Upper lobe of right lung (tissue), 1 donor: ENCODE measurements around the gene RPL3. TPM values are rescaled to one million over a fixed set of nuclear protein-coding genes. Genes with fewer than 3 reads are reported as not detected.

Experiments
- ATAC-seq: fragments of 200-7000 bp; cut with Tn5 transposase; one replicate; pipeline ENCODE4 v1.9.1; 2020; ENCODE audit warnings: mild to moderate bottlenecking, moderate library complexity
- DNase-seq: peaks from one replicate; pipeline ENCODE4 v3.0.0-alpha.2; 2020
- H3K27ac ChIP-seq: fragments of 200-600 bp; one replicate; pipeline ENCODE4 v1.8.0; 2022
- H3K27me3 ChIP-seq: fragments of 200-600 bp; one replicate; pipeline ENCODE4 v1.8.0; 2022; ENCODE audit warnings: mild to moderate bottlenecking
- H3K36me3 ChIP-seq: fragments of 200-600 bp; one replicate; pipeline ENCODE4 v1.8.0; 2022
- H3K4me1 ChIP-seq: fragments of 200-600 bp; one replicate; pipeline ENCODE4 v1.8.0; 2022
- H3K4me3 ChIP-seq: fragments of 200-600 bp; one replicate; pipeline ENCODE4 v1.8.0; 2022; ENCODE audit warnings: mild to moderate bottlenecking
- H3K9me3 ChIP-seq: fragments of 200-600 bp; one replicate; pipeline ENCODE4 v1.8.0; 2022
- intact Hi-C: fragments of 100-400 bp; cut with DNase I; formaldehyde crosslinking; loops from one replicate; pipeline ENCODE4 v1.11.0; 2022
- total RNA-seq: library from RNA; stranded (reverse); fragmentation: NEBNext Ultra II Directional; extraction: Animal tissue kit (Norgen Biotek cat#: 25700); gene quantifications from one replicate; pipeline ENCODE4 v1.2.1, GENCODE V29; 2021
- TF ChIP-seq, protein P1 (sequence below): fragments of 200-600 bp; IDR thresholded peaks from one replicate; pipeline ENCODE4 v1.8.0; 2022; ENCODE audit warnings: antibody characterized with exemption
- donor health status: DM: no; HTN: yes; CAD: no; lungs with severe emphysema.

The RPL3 gene
- total RNA-seq, 1 donor from 2014 or later: 1,573 TPM

DNA sequence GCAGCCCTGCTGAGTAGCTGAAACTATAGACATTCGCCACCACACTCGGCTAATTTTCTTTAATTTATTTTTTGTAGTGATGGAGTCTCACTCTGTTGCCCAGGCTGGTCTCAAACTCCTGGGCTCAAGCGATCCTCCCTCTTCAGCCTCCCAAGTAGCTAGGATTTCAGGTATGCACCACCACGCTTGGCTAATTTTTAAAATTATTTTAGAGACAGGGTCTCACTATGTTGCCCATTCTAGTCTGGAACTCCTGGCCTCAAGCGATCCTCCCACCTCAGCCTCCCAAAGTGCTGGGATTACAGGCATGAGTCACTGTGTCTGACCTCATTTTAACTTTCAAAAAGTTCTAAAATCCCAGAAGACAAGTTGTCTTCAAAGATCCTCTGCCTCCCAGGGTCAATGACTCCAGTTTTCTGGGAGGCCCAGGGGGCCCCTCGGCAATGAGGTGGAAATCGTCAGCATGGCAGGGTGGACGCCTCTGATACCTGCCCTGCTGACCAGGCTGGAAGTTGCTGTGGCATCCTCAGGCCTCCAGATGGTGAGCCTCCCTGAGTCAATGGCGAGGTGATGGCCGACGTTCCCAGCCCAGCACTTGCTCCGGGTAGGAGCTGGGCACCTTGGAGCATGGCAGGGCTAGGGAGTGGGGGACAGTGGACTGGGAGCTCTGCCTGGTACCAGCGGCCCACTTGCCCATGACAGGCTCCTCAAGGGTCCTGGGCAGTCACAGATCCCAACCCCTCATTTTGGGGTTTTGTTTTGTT is 31.1 kb downstream of the RPL3 start:
- TF ChIP-seq, protein P1, sequence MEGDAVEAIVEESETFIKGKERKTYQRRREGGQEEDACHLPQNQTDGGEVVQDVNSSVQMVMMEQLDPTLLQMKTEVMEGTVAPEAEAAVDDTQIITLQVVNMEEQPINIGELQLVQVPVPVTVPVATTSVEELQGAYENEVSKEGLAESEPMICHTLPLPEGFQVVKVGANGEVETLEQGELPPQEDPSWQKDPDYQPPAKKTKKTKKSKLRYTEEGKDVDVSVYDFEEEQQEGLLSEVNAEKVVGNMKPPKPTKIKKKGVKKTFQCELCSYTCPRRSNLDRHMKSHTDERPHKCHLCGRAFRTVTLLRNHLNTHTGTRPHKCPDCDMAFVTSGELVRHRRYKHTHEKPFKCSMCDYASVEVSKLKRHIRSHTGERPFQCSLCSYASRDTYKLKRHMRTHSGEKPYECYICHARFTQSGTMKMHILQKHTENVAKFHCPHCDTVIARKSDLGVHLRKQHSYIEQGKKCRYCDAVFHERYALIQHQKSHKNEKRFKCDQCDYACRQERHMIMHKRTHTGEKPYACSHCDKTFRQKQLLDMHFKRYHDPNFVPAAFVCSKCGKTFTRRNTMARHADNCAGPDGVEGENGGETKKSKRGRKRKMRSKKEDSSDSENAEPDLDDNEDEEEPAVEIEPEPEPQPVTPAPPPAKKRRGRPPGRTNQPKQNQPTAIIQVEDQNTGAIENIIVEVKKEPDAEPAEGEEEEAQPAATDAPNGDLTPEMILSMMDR: no peak
- Histone ChIP-seq H3K36me3 (no peaks in the 10 kb centered on the region), H3K9me3 (peaks cover 6% of the 10 kb centered on the region), H3K4me3 (no peak overlapping the region), H3K4me1 (peaks cover 33% of the 10 kb centered on the region), H3K27me3 (no peaks in the 10 kb centered on the region), H3K27ac (no peak overlapping the region)
- intact Hi-C loops: no loop called here
- ATAC-seq (no peak), DNase-seq (no peak)

DNA sequence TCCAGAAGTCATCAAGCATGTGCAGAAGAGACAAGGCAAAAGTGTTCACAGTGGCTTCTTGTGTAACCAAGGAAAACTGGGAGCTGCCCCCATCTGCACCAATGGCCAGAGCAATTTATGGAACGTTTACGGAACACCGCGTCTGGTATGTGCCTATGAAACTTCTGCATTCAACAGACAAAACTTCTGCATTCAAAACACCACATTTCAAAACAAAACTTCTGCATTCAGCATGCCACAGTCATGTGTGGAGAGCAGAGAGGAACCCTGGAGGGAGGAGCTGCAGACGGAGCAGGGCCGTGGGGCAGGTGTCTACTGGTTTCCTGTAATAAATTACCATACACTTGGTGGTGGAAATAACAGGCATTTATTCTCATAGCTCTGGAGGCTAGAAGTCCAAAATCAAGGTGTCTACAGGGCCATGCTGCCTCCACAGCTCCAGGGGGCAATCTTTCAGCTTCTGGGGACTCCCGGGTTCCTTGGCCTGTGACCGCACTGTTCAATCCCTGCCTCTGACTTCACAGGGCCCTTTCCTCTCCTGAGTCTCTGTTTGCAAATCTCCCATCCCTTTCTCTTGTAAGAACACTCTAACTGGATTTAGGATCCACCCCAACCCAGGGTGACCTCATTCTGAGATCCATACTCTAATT is 32.2 kb downstream of the RPL3 start:
- DNase-seq (no peak), ATAC-seq (peak; percentile 50)
- Histone ChIP-seq H3K4me3 (no peak overlapping the region), H3K27me3 (no peaks in the 10 kb centered on the region), H3K9me3 (peaks cover 6% of the 10 kb centered on the region), H3K4me1 (peaks cover 35% of the 10 kb centered on the region), H3K27ac (peak overlapping the region; percentile 58), H3K36me3 (no peaks in the 10 kb centered on the region)
- TF ChIP-seq, protein P1: no peak
- intact Hi-C loops: no loop called here

DNA sequence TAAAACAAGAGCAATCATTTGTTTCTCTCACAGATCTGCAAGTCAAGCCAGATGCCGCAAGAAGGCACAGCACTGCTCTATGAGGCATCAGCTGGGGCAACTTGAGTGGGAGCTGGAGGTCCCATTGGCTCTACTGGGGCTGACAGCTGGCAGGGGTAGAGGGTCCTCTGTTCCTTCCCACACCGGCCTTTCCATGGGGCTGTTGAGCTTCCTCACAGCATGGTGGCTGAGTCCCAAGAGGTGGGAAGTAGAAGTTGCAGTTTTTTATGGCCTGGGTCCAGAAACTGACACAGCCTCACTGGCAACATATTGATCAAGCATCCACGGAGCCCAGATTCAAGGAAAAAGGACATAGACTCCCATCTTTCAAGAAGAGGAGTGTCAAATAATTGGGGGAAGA is 34.4 kb downstream of the RPL3 start:
- H3K9me3 ChIP-seq: peaks cover 6% of the 10 kb centered on the region
- H3K4me1 ChIP-seq: peaks cover 32% of the 10 kb centered on the region
- no peak for DNase-seq
- no peak overlapping the region for H3K27ac ChIP-seq
- intact Hi-C loops: no loop called here
- TF ChIP-seq, protein P1: no peak
- H3K36me3 ChIP-seq: no peaks in the 10 kb centered on the region
- no peaks in the 10 kb centered on the region for H3K27me3 ChIP-seq
- H3K4me3 ChIP-seq: no peak overlapping the region
- no peak for ATAC-seq

DNA sequence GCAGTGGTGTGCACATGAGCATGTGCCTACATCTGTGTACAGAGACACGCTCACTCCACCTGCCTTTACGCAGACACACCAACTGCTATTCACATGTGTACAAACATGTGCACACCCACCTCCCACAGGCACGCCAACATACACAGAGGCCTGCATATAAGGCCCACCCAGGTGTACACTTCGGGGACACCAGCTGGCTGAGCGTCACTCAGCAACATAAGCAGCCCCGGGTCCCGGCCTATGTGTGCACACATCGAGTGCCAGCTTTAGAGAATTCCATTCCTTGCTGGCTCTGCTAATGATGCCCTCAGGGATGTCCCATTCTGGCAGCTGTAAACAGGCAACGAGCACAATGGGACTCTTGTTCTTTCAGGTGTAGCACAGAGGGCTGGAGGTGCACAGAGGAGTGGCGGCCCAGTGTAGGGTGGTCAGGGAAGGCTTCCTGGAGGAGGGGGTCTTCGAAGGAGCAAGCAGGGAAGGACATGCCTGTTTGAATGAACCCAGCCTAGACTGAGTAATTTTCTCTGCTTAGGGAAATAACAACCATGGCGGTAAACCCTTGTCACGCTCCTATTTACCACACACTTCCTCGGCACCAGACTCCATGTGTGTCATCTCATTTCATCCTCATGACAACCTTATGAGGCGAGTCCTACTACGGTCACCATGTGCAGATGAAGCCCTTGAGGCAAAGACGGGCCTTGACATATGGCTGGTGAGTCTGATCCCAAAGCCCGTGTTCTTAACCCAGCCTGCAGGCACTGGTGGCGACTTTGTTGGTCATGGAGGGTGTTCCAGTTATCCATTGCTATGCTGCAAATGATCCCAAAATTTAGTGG is 35.1 kb downstream of the RPL3 start:
- TF ChIP-seq, protein P1: no peak
- H3K27me3 ChIP-seq: no peaks in the 10 kb centered on the region
- intact Hi-C loops: no loop called here
- peak overlapping the region; percentile 82 for H3K27ac ChIP-seq
- H3K9me3 ChIP-seq: peaks cover 6% of the 10 kb centered on the region
- H3K4me1 ChIP-seq: peaks cover 32% of the 10 kb centered on the region
- DNase-seq (no peak), ATAC-seq (no peak)
- H3K4me3 ChIP-seq: no peak overlapping the region
- no peaks in the 10 kb centered on the region for H3K36me3 ChIP-seq

DNA sequence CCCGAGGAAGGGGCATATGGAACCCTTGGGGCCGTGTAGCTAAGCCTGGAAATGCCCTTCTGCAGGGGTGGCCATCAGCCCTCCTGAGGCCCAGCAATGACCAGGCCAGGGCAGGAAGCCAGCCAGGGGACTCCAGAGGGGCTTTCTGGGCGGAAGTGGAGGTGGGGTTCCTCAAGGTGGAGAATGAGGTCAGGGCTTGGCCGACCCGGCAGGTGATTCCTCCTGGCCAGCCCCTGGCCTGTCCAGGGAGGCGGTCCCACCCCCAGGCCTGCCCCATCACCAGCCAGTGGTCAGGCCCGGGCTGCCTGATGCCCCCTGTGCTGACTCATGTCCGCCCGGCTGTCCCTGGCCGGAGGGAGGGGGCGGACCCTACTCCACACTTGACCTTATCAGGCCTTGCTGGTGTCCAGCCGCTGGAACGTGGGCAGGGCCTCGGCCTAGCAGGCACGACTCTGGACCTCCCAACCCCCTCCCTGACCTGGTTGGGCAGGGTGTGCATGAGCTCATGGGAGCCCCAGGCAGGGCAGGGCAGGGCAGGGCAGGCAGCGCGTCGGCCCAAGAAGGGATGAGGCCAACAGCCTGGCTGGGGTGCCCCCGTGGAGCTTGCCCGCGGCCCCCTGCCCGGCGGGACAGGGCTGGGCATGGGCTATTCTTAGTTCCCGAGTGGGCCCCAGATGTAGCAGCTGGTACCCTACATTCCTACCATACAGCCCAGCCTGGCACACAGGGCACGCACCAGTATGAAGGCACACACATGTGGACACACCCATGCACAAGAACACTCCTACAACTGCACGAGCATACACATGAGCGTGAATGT is 35.9 kb downstream of the RPL3 start:
- intact Hi-C loops: no loop called here
- Histone ChIP-seq H3K9me3 (peaks cover 6% of the 10 kb centered on the region), H3K27ac (peak overlapping the region; percentile 82), H3K36me3 (no peaks in the 10 kb centered on the region), H3K27me3 (no peaks in the 10 kb centered on the region), H3K4me1 (peaks cover 32% of the 10 kb centered on the region), H3K4me3 (no peak overlapping the region)
- ATAC-seq (peak; percentile 80), DNase-seq (peak; percentile 85)
- TF ChIP-seq, protein P1: no peak
